T-helper 2 cell treated with Interferon-gamma antibody and Interleukin-4, amounts not matched to agents 100 ng/mL and 5 ng/mL, for 36 hours (primary cell): Measurements from ENCODE around the gene TNNT1. TPM values are rescaled to one million over a fixed set of nuclear protein-coding genes. Genes with fewer than 3 reads are reported as not detected.

Experiments
- intact Hi-C: fragments of 100-400 bp; cut with micrococcal nuclease; formaldehyde crosslinking; loops from one replicate; pipeline ENCODE4 v1.15.1; 2023
- total RNA-seq: library from RNA; stranded (reverse); gene quantifications from 2 replicates; pipeline ENCODE4 v1.2.3, GENCODE V29; 2022

The TNNT1 gene
- total RNA-seq, 1 donor from 2014 or later = 0.48 TPM

DNA sequence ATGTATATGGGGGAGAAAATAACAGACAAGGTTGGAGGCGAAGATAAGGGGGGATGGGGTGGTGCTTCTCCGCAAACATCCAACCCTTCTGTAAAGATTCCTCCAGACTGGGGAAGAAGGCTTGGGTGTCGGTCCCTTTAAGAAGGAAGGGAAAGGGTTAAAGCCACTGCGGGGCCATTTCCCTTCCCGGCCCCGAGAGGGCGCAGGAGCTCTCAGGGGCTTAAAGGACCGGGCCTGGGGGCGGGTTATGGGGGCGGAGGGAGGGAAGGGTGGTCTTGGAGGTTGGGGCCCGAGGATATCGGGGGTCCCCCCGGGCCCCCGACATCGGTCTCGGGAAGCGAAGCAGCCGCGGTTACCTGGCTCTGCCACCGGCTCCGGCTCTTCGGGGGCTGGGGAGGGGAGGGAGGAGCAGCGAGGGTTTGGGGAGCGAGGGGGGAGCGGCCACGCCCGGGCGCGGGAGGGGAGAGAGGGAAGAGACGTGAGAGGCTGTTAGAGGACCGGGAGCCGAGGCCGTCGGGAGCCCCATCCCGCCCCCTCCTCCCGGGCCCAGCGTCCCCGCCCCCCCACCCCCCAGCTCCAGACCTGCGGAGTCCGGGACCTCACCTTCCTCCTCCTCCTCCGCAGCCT is 2.8 kb downstream of the TNNT1 start:
- intact Hi-C loops = loop anchor here (10.0 kb wide), 1 partner anchor 309 kb away; no protein-coding TSS in a partner anchor

GRCh38 chr19:55145232-55145631 is 3.8 kb downstream of the TNNT1 start:
- intact Hi-C loops = loop anchor here (10.0 kb wide), 1 partner anchor 310 kb away; no protein-coding TSS in a partner anchor

DNA sequence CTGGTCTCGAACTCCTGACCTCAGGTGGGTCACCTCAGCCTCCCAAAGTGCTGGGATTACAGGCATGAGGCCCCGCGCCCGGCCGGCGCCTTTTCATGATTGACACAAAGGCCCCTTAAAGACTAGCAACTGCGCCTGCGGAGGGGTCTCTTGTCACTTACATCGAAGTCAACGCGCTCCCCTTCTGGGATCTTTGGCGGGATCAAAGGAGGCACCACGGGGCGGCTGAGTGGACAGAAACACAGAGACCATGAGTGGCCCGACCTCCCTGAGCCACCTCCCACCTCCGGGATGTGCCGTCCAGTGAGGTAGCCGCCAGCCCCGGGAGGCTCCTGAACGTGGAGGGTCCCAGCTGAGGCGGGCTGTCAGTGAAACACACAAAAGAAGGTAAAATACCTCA is 7.3 kb downstream of the TNNT1 start:
- intact Hi-C loops = loop anchor here (10.0 kb wide), 1 partner anchor 313 kb away; no protein-coding TSS in a partner anchor

GRCh38 chr19:55137915-55138314 is 11.1 kb downstream of the TNNT1 start:
- intact Hi-C loops = no loop called here

DNA sequence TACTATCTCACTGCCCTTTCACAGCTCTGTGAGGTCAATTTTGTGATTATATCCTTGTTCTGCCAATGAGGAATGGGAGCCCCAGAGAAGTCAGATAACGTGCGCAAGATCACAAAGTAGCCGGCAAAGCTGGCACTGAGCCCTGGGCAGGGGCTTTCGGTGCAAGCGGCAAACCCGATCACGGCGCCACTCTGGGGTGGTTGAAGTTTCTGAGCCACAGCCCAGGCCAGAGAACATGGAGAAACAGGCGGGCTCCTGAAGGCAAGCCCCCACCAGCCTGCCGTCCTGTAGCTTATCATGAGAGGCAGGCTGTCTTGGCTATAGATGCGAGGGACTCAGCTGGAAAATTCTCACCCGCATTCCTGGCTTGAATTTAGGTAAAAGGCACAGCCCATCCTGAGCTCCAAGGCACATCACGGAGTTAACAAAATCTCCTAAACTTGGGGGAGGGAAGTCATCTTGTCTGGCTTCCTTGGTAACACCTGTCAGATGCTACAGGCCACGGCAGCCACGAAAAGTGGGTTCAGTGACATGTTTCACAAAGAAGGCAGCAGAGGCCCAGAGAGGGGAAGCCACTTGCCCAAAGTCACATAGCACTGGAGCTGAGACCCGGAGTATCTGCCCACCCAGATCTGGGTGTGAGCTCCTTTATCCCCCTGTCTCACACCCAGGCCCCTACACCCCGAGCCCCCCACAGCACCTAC is 12.5 kb downstream of the TNNT1 start:
- intact Hi-C loops = no loop called here

DNA sequence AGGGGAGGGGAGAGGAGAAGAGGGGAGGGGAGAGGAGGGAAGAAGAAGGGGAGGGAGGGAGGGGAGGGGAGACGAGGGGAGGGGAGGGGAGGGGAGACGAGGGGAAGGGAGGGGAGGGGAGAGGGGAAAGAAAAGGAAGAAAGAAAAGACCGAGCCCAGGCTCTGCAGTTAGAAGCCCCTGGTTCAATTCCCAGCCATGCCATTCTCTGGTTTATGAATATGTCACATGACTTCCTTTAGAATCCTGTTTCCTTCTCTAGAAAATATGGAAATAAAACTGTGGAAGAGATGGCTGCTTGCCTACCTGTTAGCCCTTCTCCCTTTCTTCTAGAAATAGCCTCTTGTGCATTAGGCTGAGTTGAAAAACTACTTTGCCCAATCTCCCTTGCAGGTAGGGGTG is 14.3 kb downstream of the TNNT1 start:
- intact Hi-C loops = no loop called here

DNA sequence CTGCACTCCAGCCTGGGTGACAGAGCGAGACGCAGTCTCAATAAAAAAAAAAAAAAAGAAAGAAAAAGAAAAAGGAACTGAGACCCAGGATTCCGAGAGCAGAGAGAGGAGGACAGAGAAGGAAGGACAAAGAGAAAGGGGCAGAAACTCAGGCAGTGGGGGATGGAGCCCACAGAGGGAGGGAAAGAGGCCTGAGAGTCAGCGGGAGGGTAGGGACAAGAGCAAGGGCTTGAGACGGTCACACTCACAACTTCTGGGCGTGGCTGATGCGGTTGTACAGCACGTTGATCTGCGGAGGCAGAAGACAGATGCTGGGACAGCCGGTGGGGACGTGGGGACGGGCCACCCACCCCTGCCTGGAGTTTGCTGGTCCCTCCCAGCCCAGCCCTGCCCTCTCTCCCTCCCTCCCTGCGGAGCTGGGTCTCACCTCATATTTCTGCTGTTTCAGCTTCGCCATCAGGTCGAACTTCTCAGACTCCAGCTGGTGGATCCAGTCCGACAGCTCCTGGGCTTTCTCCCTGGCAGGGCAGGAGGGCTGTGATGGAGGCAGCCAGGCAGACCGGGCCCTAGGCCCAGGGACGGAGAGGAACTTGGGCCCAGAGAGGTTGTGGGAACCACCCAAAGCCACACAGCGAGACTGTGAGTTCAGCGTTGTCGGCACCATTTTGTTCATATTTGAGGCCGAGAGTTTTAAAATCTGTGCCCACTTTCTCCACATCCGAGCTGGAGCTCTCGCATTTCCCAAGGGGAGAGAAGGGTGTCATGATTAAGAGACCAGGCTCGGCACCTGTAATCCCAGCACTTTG is 15.2 kb downstream of the TNNT1 start:
- intact Hi-C loops = no loop called here

DNA sequence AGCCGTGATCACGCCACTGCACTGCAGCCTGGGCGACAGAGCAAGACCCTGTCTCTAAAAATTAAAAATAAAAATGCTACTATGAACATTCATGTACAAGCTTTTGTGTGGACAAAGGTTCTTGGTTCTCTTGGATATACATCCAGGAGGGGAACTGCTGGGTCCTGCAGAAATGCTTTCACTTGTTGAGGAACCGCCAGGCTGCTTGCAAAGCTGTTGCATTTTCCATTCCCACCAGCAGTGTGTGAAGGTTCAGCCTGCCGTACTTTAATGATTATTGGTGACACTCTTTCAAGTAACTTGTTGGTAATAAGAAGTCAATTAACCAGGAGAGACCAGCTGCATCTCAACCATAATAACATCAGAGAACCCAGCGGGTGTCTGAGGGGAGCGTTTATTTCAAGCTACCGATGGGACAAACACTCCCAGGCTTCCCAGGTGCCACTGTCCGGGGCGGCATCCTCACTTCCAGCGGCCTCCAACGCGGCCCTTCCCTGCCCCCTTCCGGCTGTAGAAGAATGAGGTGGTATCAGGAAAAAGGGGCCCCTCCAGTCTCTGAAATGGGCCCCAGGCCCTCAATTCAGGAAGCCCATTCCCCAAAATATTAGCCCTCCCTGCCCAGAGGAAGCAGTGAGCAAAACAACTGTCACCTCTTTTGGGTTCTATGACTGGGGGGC is 16.4 kb downstream of the TNNT1 start:
- intact Hi-C loops = no loop called here

- intact Hi-C loops = no loop called here
Observed at GRCh38 chr19:55131421-55131820, 17.6 kb downstream of the TNNT1 start.

- intact Hi-C loops = loop anchor here (5.0 kb wide), 1 partner anchor 288 kb away; the partner anchor contains the start of gene UBE2S
Observed at GRCh38 chr19:55119053-55119452, 30.0 kb downstream of the TNNT1 start.

DNA sequence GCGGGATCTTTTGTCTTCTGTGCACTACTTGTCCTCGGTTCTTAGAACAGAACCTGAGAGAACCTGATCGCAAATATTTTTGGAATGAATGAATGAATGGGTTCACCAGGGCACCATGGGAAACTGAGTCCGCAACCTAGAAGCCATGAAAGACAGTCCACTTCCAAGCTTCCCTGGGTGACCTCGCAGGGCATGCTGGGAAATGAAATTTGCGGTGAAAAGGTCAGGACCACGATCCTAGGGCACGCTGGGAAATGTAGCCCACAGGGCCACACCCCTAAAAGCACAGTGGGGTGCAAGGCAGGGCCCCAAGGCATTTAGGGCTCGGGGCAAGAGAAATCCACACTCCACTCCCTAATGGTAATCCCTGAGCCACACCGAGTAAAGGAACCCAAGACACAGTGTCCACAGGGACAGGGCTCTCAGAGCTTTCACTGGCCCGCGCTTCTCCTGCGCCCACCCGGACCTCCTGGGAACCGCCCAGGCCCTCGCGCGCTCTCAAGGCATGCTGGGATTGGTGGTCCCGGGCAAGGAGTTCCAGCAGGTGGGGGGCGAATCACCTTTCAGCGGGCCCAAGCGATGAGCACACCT is 30.5 kb downstream of the TNNT1 start:
- intact Hi-C loops = loop anchor here (5.0 kb wide), 1 partner anchor 289 kb away; the partner anchor contains the start of gene UBE2S

DNA sequence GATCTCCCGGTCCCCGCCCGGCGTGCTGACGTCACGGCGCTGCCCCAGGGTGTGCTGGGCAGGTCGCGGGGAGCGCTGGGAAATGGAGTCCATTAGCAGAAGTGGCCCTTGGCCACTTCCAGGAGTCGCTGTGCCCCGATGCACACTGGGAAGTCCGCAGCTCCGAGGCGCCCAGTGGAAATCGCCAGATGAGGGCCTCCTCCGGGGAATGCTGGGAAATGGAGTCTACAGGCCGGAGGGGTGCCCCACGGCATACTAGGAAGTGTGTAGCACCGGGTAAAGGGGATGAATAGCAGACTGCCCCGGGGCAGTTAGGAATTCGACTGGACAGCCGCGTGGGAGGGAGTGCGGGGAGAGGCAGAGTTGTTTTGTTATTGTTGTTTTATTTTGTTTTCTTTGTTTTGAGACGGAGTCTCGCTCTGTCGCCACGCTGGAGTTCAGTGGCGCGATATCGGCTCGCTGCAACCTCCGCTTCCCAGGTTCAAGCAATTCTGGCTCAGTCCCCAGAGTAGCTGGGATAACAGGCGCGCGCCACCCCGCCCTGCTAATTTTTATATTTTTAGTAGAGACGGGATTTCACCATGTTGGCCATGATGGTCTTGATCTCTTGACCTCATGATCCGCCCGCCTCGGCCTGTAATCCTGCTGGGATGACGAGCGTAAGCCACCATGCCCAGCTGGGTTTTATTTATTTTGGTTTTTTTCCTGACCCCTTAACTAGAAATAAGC is 31.2 kb downstream of the TNNT1 start:
- intact Hi-C loops = loop anchor here (1.0 to 5.0 kb wide), 9 partner anchors 37 to 1022 kb away; partner anchors contain the start of genes CNOT3, DNAAF3, FIZ1 and PPP6R1

- intact Hi-C loops = loop anchor here (1.0 to 5.0 kb wide), 9 partner anchors 36 to 1023 kb away; partner anchors contain the start of genes CNOT3, DNAAF3, FIZ1 and PPP6R1
Observed at GRCh38 chr19:55116859-55117662, 31.9 kb downstream of the TNNT1 start, which contains the start of gene PPP1R12C. PPP1R12C (minus strand) TSS chr19:55117637; CDS start chr19:55117543, 94 bp downstream.

- intact Hi-C loops = loop anchor here (2.0 to 5.0 kb wide), 4 partner anchors 36 to 980 kb away; partner anchors contain the start of genes CNOT3, DNAAF3 and UBE2S
Observed at GRCh38 chr19:55116232-55116858, 32.7 kb downstream of the TNNT1 start.

DNA sequence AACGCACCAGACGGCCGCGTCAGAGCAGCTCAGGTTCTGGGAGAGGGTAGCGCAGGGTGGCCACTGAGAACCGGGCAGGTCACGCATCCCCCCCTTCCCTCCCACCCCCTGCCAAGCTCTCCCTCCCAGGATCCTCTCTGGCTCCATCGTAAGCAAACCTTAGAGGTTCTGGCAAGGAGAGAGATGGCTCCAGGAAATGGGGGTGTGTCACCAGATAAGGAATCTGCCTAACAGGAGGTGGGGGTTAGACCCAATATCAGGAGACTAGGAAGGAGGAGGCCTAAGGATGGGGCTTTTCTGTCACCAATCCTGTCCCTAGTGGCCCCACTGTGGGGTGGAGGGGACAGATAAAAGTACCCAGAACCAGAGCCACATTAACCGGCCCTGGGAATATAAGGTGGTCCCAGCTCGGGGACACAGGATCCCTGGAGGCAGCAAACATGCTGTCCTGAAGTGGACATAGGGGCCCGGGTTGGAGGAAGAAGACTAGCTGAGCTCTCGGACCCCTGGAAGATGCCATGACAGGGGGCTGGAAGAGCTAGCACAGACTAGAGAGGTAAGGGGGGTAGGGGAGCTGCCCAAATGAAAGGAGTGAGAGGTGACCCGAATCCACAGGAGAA is 33.5 kb downstream of the TNNT1 start:
- intact Hi-C loops = loop anchor here (2.0 to 5.0 kb wide), 4 partner anchors 35 to 979 kb away; partner anchors contain the start of genes CNOT3, DNAAF3 and UBE2S

DNA sequence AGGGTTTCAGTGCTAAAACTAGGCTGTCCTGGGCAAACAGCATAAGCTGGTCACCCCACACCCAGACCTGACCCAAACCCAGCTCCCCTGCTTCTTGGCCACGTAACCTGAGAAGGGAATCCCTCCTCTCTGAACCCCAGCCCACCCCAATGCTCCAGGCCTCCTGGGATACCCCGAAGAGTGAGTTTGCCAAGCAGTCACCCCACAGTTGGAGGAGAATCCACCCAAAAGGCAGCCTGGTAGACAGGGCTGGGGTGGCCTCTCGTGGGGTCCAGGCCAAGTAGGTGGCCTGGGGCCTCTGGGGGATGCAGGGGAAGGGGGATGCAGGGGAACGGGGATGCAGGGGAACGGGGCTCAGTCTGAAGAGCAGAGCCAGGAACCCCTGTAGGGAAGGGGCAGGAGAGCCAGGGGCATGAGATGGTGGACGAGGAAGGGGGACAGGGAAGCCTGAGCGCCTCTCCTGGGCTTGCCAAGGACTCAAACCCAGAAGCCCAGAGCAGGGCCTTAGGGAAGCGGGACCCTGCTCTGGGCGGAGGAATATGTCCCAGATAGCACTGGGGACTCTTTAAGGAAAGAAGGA is 34.4 kb downstream of the TNNT1 start:
- intact Hi-C loops = loop anchor here (5.0 kb wide), 1 partner anchor 293 kb away; the partner anchor contains the start of gene UBE2S

DNA sequence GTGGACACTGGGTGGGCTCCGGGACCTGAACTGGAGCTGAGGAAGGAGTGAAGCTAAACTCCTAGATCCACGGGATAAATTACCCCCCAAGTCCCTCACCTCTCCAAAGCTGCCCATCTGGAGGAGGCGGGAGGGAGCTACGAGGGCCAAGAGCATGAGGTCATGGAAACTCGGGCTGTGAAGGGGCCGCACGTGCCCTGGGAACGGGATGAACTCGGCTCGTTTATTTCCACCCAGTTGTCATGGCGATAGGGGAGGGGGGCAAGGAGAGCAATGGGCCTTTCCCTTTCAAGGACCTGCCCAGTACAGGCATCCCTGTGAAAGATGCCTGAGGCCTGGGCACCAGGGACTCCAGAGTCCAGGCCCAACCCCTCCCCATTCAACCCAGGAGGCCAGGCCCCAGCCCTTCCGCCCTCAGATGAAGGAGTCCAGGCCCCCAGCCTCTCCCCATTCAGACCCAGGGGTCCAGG is 35.4 kb downstream of the TNNT1 start:
- intact Hi-C loops = no loop called here
